ENCODE measurements around the gene GIMAP1.

DNA sequence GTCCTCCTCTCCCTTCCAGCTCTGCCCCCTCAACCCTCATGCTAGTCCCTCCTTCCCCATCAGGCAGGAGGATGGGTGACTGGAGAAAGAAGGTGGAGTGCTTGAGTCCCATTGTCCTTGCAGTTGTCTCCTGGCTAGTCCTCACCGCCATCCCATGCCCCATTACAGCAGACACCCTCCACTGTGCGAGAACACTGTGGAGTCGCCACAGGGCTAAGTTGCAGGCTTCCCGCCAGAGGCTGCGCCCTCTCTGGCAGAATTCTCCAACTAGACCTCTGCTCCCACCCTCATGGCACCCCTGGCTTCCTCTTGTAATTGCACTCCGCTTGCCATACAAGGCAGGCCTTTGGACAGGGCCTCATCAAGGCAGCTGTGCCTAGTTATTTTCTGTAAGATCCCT is 27.8 kb upstream of the GIMAP1 start:
- TF ChIP-seq CTCF (IDR thresholded peaks at IDR 0.05; ENCODE audit: low read depth, low read length) (no peak), EZH2phosphoT487 (IDR thresholded peaks at IDR 0.05; ENCODE audit: low read depth) (no peak)
